HUES64 (cell line): ENCODE measurements around the gene CLMN.

Source experiments
- H3K27ac ChIP-seq: 2 replicates; pipeline ENCODE4 v1.7.0; 2013; ENCODE audit warnings: low read depth, low read length, inconsistent platforms
- H3K27me3 ChIP-seq: 2 replicates; pipeline ENCODE4 v1.6.1; 2013; ENCODE audit warnings: mild to moderate bottlenecking, low read length; ENCODE audit not compliant: insufficient read depth
- H3K36me3 ChIP-seq: 2 replicates; pipeline ENCODE4 v1.6.1; 2013; ENCODE audit warnings: mild to moderate bottlenecking, low read length; ENCODE audit not compliant: insufficient read depth
- H3K4me1 ChIP-seq: 2 replicates; pipeline ENCODE4 v1.6.1; 2013; ENCODE audit warnings: mild to moderate bottlenecking, low read length, moderate library complexity; ENCODE audit not compliant: insufficient read depth
- H3K4me3 ChIP-seq: 2 replicates; pipeline ENCODE4 v1.5.1; 2013; ENCODE audit warnings: mild to moderate bottlenecking, low read length, moderate library complexity
- H3K9ac ChIP-seq: 2 replicates; pipeline ENCODE4 v1.6.1; 2013; ENCODE audit warnings: mild to moderate bottlenecking, low read depth, low read length
- H3K9me3 ChIP-seq: 2 replicates; pipeline ENCODE4 v1.6.1; 2013; ENCODE audit warnings: low read depth, low read length; ENCODE audit not compliant: insufficient read depth
- WGBS: fragments of 150-250, 120-280 bp; methylation state at CpG from one replicate; pipeline ENCODE4 v1.1.7; 2013; ENCODE audit warnings: missing lambda C conversion rate; 5-methylcytosine and 5-hydroxymethylcytosine counted together

Gene CLMN

DNA sequence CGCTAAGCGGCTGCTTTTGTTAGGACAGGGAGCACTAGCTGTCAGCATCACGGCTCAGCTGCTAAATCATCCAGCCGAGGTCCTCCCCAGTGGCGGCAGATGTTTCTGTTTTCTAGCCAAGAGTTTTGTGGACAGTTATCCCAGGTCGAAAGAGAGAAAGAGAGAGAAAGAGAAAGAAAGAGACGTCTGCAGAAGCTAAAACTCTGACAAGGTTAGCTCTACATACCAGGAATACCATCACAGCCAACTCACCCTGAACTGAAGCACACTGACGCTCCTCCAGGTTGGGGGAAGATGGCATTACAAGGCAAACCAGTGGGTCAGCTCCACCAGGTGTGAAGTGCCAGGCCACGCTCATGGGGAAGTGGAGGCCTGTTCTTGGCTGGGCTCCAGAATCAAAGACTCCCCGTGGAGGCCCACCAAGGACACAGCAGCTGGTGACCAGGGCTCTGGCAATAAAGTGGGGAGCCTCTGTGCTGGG is 97.5 kb downstream of the CLMN start:
- peaks cover 28% of the 10 kb centered on the region for H3K4me1 ChIP-seq
- H3K27ac ChIP-seq = no peak overlapping the region
- no peak overlapping the region for H3K9ac ChIP-seq
- H3K4me3 ChIP-seq = no peak overlapping the region
- no peaks in the 10 kb centered on the region for H3K27me3 ChIP-seq
- H3K9me3 ChIP-seq = no peaks in the 10 kb centered on the region
- no peaks in the 10 kb centered on the region for H3K36me3 ChIP-seq
- 67% methylated on average over 9 of the region's 10 CpGs for WGBS

DNA sequence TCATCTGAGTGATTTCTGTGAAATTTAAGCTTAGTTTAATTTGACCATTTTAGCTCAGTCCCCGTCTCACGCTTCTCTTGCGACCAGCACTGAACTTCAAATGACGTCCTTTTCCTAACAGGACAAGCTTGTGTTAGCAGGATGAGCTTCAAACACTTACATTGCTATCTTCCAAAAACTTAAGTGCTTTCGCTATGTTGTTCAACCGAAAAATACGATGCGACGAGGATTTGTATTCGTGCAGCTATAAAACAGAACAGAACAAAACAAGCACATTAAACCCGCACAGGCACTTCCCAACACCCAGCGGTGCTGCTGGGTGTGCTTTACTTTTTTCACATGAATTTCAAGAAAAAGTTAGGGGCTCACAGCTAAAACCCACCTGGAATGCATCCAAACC is 98.2 kb downstream of the CLMN start:
- Histone ChIP-seq H3K9me3 (no peaks in the 10 kb centered on the region), H3K4me3 (no peak overlapping the region), H3K4me1 (peaks cover 28% of the 10 kb centered on the region), H3K27ac (no peak overlapping the region), H3K36me3 (no peaks in the 10 kb centered on the region), H3K27me3 (no peaks in the 10 kb centered on the region), H3K9ac (no peak overlapping the region)
- 88% methylated on average over 12 of the region's 12 CpGs for WGBS

GRCh38 chr14:95220663-95221231 is 99.0 kb downstream of the CLMN start:
- H3K9ac ChIP-seq = no peak overlapping the region
- WGBS = 54% methylated on average over 11 of the region's 11 CpGs
- peaks cover 28% of the 10 kb centered on the region for H3K4me1 ChIP-seq
- H3K36me3 ChIP-seq = no peaks in the 10 kb centered on the region
- H3K27ac ChIP-seq = no peak overlapping the region
- H3K4me3 ChIP-seq = no peak overlapping the region
- no peaks in the 10 kb centered on the region for H3K9me3 ChIP-seq
- H3K27me3 ChIP-seq = no peaks in the 10 kb centered on the region

DNA sequence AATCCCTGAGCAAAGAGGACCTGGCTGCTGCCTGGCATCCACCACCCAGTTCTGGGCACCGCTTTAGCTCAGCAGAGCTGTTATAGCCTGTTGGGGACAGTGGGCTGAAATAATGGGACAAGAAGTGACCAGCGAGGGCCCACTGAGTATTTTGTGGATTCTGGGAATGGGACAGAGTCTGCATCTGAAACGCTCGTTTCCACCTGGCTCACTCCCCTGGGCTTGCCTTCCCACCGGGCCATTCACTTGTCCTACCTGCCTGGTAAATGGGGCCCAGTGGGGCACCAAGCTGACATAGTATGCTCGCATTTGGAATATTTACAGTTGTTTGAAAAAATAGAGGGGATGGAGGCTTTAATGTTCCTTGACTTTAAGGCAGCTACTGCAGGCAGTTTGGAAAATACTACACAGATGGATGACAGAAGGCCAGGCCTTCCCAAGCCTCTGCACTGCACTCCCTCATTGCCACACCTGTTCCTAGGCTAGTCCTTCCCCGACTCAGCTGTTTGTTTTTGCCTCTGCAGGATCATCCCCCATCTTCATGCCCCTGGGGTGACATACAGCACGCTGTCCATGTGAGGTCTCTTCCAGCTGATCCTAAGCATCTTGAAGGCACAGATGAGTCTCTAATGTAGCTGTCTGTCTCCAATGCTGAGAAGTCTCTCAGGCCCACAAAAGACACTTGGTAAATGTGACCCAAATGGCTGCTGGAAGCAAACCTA is 101.1 kb downstream of the CLMN start:
- Histone ChIP-seq H3K36me3 (no peaks in the 10 kb centered on the region), H3K9me3 (no peaks in the 10 kb centered on the region), H3K9ac (no peak overlapping the region), H3K27ac (no peak overlapping the region), H3K4me1 (peaks cover 28% of the 10 kb centered on the region), H3K27me3 (no peaks in the 10 kb centered on the region), H3K4me3 (no peak overlapping the region)
- WGBS = 46% methylated on average over 8 of the region's 8 CpGs

- H3K9ac ChIP-seq = no peak overlapping the region
- WGBS = 83% methylated on average over 4 of the region's 4 CpGs
- peaks cover 28% of the 10 kb centered on the region for H3K4me1 ChIP-seq
- no peak overlapping the region for H3K4me3 ChIP-seq
- no peaks in the 10 kb centered on the region for H3K36me3 ChIP-seq
- H3K9me3 ChIP-seq = no peaks in the 10 kb centered on the region
- H3K27ac ChIP-seq = no peak overlapping the region
- no peaks in the 10 kb centered on the region for H3K27me3 ChIP-seq
Measured at GRCh38 chr14:95218006-95218405, 101.7 kb downstream of the CLMN start.

GRCh38 chr14:95217391-95217900 is 102.3 kb downstream of the CLMN start:
- WGBS = 89% methylated on average over 10 of the region's 10 CpGs
- Histone ChIP-seq H3K4me1 (peaks cover 25% of the 10 kb centered on the region), H3K27ac (no peak overlapping the region)

GRCh38 chr14:95216008-95216407 is 103.7 kb downstream of the CLMN start:
- Histone ChIP-seq H3K9me3 (no peaks in the 10 kb centered on the region), H3K27me3 (no peaks in the 10 kb centered on the region), H3K27ac (no peak overlapping the region), H3K4me1 (peaks cover 12% of the 10 kb centered on the region), H3K9ac (no peak overlapping the region), H3K4me3 (no peak overlapping the region), H3K36me3 (no peaks in the 10 kb centered on the region)
- WGBS = 91% methylated on average over 6 of the region's 8 CpGs

More at GRCh38 chr14:95217391-95217900, 102.3 kb downstream of the CLMN start:
- Histone ChIP-seq H3K4me3 (no peak overlapping the region), H3K36me3 (no peaks in the 10 kb centered on the region), H3K9ac (no peak overlapping the region), H3K27me3 (no peaks in the 10 kb centered on the region), H3K9me3 (no peaks in the 10 kb centered on the region)

DNA sequence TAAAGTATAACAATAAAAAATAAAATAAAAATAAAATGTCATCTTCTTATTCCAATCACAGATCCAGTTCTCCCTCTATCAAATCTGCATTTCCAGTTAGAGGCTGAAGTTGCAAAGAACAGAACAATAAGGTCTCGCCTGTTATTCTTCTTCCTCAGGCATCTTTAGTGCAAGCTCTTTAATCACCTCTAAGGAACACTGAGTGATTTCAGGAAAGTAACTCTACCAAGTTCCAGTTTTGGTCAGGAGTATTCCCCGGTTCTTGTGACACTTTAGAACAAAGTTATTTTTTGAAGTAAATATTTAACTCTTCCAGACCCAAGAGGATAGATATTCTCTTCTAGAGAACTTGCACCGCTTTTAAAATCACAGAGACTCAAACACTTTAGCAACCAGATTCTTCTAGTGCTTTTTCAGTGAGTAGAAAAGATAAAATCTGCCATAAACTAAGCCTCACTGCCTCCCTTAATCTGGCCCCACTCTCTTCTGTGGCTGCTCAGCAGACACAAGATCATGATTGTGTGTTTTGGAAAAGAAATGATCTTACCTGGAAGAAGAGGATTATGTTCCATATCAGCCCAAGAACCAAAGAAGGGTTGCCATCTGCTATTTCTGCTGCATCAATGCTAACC is 104.5 kb downstream of the CLMN start:
- no peaks in the 10 kb centered on the region for H3K27me3 ChIP-seq
- no peaks in the 10 kb centered on the region for H3K9me3 ChIP-seq
- WGBS = 98% methylated on average over 1 of the region's 3 CpGs
- no peak overlapping the region for H3K9ac ChIP-seq
- H3K4me1 ChIP-seq = peaks cover 6% of the 10 kb centered on the region; the same call in 1 of the 2 replicates
- H3K36me3 ChIP-seq = no peaks in the 10 kb centered on the region
- H3K27ac ChIP-seq = no peak overlapping the region
- H3K4me3 ChIP-seq = no peak overlapping the region

GRCh38 chr14:95213774-95214173 is 105.9 kb downstream of the CLMN start:
- Histone ChIP-seq H3K4me1 (peaks cover 5% of the 10 kb centered on the region; the same call in 1 of the 2 replicates), H3K36me3 (no peaks in the 10 kb centered on the region), H3K4me3 (no peak overlapping the region), H3K27me3 (no peaks in the 10 kb centered on the region), H3K27ac (no peak overlapping the region), H3K9ac (no peak overlapping the region), H3K9me3 (no peaks in the 10 kb centered on the region)
- 95% methylated on average over 3 of the region's 3 CpGs for WGBS

DNA sequence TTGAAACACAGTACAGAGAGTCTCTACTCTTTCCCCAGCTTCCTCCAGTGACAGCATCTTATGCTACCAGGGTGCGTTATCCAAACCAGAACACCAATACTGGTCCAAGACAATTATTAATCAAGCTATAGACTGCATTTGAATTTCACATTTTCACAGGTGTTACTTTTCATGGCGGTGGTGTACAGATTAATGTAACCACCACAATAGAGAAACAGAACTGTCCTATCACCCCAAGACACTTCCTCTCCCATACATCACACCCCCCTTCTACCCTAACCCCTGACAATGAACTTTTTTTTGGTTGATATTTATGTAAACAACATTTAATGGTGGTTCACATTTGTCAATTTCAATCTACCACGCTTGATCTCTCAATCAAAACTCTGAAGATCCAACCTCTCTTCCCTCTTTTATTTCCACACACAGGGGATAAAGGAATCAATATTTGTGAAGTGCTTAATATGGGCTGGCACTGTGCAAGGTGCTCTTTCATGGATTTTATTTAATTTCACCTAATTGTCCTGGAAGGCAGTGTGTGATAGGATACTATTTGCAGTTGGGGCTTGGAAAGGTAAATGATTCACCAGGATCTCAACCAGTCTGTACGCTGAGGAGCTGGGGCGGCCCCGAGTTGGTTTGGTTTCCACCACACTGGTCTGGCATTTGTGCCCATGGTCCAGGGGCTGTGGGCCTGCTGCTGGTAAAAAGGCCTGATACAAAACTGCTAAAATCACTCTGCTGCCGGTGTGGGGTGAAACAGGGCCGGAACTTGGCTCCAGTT is 107.8 kb downstream of the CLMN start:
- Histone ChIP-seq H3K36me3 (no peaks in the 10 kb centered on the region), H3K27ac (no peak overlapping the region), H3K27me3 (no peaks in the 10 kb centered on the region), H3K4me1 (no peaks in the 10 kb centered on the region), H3K9ac (no peak overlapping the region), H3K4me3 (no peak overlapping the region), H3K9me3 (no peaks in the 10 kb centered on the region)
- WGBS = 97% methylated on average over 8 of the region's 8 CpGs
